Loucy (cell line): Measurements from ENCODE around the gene SUN2.

Experiments used
- H2AFZ ChIP-seq: fragments of 200-600 bp; sonication (generic); 2 replicates; pipeline ENCODE4 v1.6.0; 2016; ENCODE audit warnings: antibody characterized with exemption, mild to moderate bottlenecking, low read length, moderate library complexity
- H3F3A ChIP-seq: fragments of 200-600 bp; 2 replicates; pipeline ENCODE4 v1.6.0; 2016; ENCODE audit warnings: antibody characterized with exemption, low read depth, mild to moderate bottlenecking
- H3K27me3 ChIP-seq: fragments of 200-600 bp; sonication (generic); 2 replicates; pipeline ENCODE4 v1.6.1; 2014; ENCODE audit warnings: low read length, mild to moderate bottlenecking; ENCODE audit not compliant: insufficient read depth, poor library complexity, severe bottlenecking
- H3K36me3 ChIP-seq: fragments of 200-600 bp; sonication (generic); 2 replicates; pipeline ENCODE4 v1.6.1; 2016; ENCODE audit warnings: low read length; ENCODE audit not compliant: insufficient read depth
- H3K4me1 ChIP-seq: fragments of 200-600 bp; sonication (generic); 2 replicates; pipeline ENCODE4 v1.5.1; 2014; ENCODE audit warnings: low read length, mild to moderate bottlenecking; ENCODE audit not compliant: insufficient read depth, poor library complexity, severe bottlenecking
- H3K4me2 ChIP-seq: fragments of 200-600 bp; sonication (generic); 2 replicates; pipeline ENCODE4 v1.6.0; 2014; ENCODE audit warnings: antibody characterized with exemption, low read length, low read depth, mild to moderate bottlenecking; ENCODE audit not compliant: poor library complexity, severe bottlenecking
- H3K4me3 ChIP-seq: fragments of 200-600 bp; sonication (generic); 2 replicates; pipeline ENCODE4 v1.5.1; 2014; ENCODE audit warnings: low read length, mild to moderate bottlenecking, mixed read lengths; ENCODE audit not compliant: poor library complexity, severe bottlenecking
- H3K79me2 ChIP-seq: fragments of 200-600 bp; sonication (generic); 2 replicates; pipeline ENCODE4 v1.6.1; 2014; ENCODE audit warnings: low read length; ENCODE audit not compliant: insufficient read depth
- H3K9ac ChIP-seq: fragments of 200-600 bp; sonication (generic); 2 replicates; pipeline ENCODE4 v1.6.0; 2014; ENCODE audit warnings: mild to moderate bottlenecking, low read depth, low read length, moderate library complexity; ENCODE audit not compliant: poor library complexity, severe bottlenecking
- H3K9me2 ChIP-seq: fragments of 200-600 bp; sonication (generic); replicated peaks from 2 replicates; pipeline ENCODE4 v1.6.1; 2016; ENCODE audit warnings: low read depth, low read length, mixed read lengths
- H3K9me3 ChIP-seq: fragments of 200-600 bp; sonication (generic); 2 replicates; pipeline ENCODE4 v1.6.1; 2014; ENCODE audit warnings: mild to moderate bottlenecking, antibody characterized with exemption, low read length, low read depth; ENCODE audit not compliant: insufficient read depth
- H4K20me1 ChIP-seq: fragments of 200-600 bp; sonication (generic); 2 replicates; pipeline ENCODE4 v1.6.0; 2014; ENCODE audit warnings: antibody characterized with exemption, low read length, mild to moderate bottlenecking; ENCODE audit not compliant: insufficient read depth, poor library complexity, severe bottlenecking
- EZH2phosphoT487 ChIP-seq: fragments of 200-600 bp; IDR thresholded peaks from 2 replicates; pipeline ENCODE4 v1.6.1; 2018; ENCODE audit warnings: antibody characterized with exemption, mild to moderate bottlenecking, moderate library complexity, borderline replicate concordance
- TF ChIP-seq, protein P1 (sequence below): fragments of 200-600 bp; sonication (generic); conservative IDR thresholded peaks from 2 replicates; pipeline ENCODE4 v1.5.1; 2014; ENCODE audit warnings: mild to moderate bottlenecking, antibody characterized with exemption, low read length

The SUN2 gene

DNA sequence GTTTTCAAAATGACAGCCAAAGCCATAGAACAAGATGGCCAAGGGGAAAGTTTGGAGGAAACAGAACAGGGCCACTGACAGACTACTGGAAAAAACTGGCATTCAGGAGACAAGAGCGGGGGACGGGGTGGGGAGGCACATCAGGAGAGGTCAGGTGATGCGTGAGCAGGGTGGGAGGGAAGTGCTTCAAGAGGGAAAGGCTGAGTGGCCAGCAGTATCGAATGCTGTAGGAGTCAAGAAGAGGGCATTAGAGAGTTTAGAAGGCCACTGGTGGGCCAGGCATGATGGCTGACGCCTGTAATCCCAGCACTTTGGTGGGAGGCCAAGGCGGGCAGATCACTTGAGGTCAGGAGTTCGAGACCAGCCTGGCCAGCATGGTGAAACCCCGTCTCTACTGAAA is 41.9 kb downstream of the SUN2 start:
- no peaks in the 10 kb centered on the region for H3K27me3 ChIP-seq
- H3K79me2 ChIP-seq, result peaks cover 75% of the 10 kb centered on the region
- no peaks in the 10 kb centered on the region for H3K9me3 ChIP-seq
- H3F3A ChIP-seq, result no peaks in the 10 kb centered on the region
- peaks cover 61% of the 10 kb centered on the region for H4K20me1 ChIP-seq
- H3K4me3 ChIP-seq, result peak overlapping the region; percentile 13
- peaks cover 50% of the 10 kb centered on the region for H3K4me1 ChIP-seq
- peak overlapping the region; percentile 15 for H3K9ac ChIP-seq
- H3K36me3 ChIP-seq, result peaks cover 40% of the 10 kb centered on the region; the same call in 1 of the 2 replicates
- H2AFZ ChIP-seq, result no peak overlapping the region
- no peak for TF ChIP-seq EZH2phosphoT487
- TF ChIP-seq, protein P1, sequence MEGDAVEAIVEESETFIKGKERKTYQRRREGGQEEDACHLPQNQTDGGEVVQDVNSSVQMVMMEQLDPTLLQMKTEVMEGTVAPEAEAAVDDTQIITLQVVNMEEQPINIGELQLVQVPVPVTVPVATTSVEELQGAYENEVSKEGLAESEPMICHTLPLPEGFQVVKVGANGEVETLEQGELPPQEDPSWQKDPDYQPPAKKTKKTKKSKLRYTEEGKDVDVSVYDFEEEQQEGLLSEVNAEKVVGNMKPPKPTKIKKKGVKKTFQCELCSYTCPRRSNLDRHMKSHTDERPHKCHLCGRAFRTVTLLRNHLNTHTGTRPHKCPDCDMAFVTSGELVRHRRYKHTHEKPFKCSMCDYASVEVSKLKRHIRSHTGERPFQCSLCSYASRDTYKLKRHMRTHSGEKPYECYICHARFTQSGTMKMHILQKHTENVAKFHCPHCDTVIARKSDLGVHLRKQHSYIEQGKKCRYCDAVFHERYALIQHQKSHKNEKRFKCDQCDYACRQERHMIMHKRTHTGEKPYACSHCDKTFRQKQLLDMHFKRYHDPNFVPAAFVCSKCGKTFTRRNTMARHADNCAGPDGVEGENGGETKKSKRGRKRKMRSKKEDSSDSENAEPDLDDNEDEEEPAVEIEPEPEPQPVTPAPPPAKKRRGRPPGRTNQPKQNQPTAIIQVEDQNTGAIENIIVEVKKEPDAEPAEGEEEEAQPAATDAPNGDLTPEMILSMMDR, result no peak
- H3K9me2 ChIP-seq, result no peaks in the 10 kb centered on the region
- H3K4me2 ChIP-seq, result peak overlapping the region; percentile 39

DNA sequence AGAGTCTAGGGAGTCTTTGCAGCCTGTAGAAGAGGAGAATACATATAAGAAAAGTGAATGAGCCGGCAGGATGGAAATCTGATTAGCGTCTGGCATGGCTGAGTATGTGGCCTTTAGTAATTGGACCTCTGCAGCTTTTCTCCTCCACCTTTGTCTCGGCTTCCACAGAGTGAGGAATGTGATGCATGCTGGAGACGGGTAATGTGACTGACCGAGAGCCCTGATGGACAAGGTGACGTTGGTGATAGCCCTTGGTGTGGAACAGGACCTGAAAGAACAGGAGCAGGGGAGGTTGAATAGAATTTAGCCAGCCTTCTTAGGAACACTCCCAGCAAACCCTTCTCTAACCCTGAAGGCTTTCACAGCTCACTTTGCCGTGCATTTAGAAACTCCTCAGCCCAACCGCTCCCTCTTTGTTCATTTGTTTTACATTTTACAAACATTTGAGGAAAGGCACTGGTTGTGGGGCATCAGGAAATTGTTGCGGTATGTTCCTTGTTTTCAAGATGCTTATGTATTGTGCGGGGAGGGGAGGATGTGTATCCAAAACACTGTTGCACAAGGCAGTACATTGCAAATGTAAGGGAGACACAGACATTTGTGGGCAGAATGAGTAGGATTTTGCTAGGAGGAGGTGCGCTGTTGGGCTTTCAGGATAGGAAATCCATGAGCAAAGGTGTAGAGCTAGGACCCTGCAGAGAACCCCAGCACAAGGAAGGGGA is 43.2 kb downstream of the SUN2 start:
- TF ChIP-seq EZH2phosphoT487, result no peak
- TF ChIP-seq, protein P1, result no peak
- Histone ChIP-seq H3K4me2 (peak overlapping the region; percentile 39), H3K36me3 (peaks cover 28% of the 10 kb centered on the region; the same call in 1 of the 2 replicates), H3F3A (no peaks in the 10 kb centered on the region), H3K4me1 (peaks cover 62% of the 10 kb centered on the region), H2AFZ (no peak overlapping the region), H4K20me1 (peaks cover 73% of the 10 kb centered on the region), H3K79me2 (peaks cover 88% of the 10 kb centered on the region), H3K4me3 (no peak overlapping the region), H3K9ac (peak overlapping the region; percentile 15), H3K9me2 (no peaks in the 10 kb centered on the region), H3K9me3 (no peaks in the 10 kb centered on the region), H3K27me3 (no peaks in the 10 kb centered on the region)

DNA sequence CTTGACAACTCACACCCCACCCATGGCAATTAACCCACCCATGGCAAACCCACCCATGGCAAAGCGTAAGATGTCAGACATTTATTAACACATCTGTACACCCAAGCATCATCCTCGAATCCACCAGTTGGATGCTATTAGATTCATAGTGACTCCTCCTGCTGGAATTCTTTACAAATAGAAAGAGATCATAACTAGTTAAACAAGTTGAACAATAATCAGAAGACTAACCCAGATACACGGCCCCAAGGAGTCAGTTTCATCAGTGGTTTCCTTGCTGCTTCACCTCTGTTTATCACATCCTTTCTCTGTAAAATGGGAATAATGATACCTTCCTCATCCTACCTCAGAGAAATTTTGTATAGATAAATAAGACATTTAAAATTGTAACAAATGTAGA is 44.9 kb downstream of the SUN2 start:
- Histone ChIP-seq H3K9me3 (no peaks in the 10 kb centered on the region), H3K36me3 (peaks cover 10% of the 10 kb centered on the region; the same call in 1 of the 2 replicates)

More for the DNA sequence above, 44.9 kb downstream of the SUN2 start:
- Histone ChIP-seq H3K4me3 (no peak overlapping the region), H3K4me2 (peak overlapping the region; percentile 96), H3K79me2 (peaks cover 100% of the 10 kb centered on the region), H2AFZ (no peak overlapping the region), H3K9ac (no peak overlapping the region), H4K20me1 (peaks cover 88% of the 10 kb centered on the region), H3K27me3 (no peaks in the 10 kb centered on the region), H3K9me2 (no peaks in the 10 kb centered on the region), H3K4me1 (peaks cover 74% of the 10 kb centered on the region), H3F3A (no peaks in the 10 kb centered on the region)
- TF ChIP-seq, protein P1, result no peak
- no peak for TF ChIP-seq EZH2phosphoT487
